ENCODE measurements around the gene EXOC3L4.
"Not testable (repeated sequence)": the region's sequence is repeated elsewhere in the genome, so short reads cannot be mapped to it uniquely, and the experiment has no call there.

Gene EXOC3L4

GRCh38 chr14:103113774-103114173 lies 19.2 kb downstream of the EXOC3L4 start:
- H3K79me2 ChIP-seq (ENCODE audit: low read length), result no peaks in the 10 kb centered on the region
- H3K27me3 ChIP-seq (ENCODE audit: low read depth, low read length), result no peaks in the 10 kb centered on the region
- no peaks in the 10 kb centered on the region for H3K9me3 ChIP-seq (ENCODE audit: insufficient read depth, low read length)
- H3K27ac ChIP-seq (ENCODE audit: low read length), result no peak overlapping the region
- no peaks in the 10 kb centered on the region for H3K36me3 ChIP-seq (replicated peaks; ENCODE audit: low read depth, low read length)
- peaks cover 72% of the 10 kb centered on the region for H3K4me1 ChIP-seq (ENCODE audit: low read length)
- no peak overlapping the region for H3K4me3 ChIP-seq (ENCODE audit: low read length)
- no peak overlapping the region for H2AFZ ChIP-seq (ENCODE audit: low read depth, low read length)
- H3K4me2 ChIP-seq (ENCODE audit: low read length), result no peak overlapping the region
- TF ChIP-seq, protein P1, sequence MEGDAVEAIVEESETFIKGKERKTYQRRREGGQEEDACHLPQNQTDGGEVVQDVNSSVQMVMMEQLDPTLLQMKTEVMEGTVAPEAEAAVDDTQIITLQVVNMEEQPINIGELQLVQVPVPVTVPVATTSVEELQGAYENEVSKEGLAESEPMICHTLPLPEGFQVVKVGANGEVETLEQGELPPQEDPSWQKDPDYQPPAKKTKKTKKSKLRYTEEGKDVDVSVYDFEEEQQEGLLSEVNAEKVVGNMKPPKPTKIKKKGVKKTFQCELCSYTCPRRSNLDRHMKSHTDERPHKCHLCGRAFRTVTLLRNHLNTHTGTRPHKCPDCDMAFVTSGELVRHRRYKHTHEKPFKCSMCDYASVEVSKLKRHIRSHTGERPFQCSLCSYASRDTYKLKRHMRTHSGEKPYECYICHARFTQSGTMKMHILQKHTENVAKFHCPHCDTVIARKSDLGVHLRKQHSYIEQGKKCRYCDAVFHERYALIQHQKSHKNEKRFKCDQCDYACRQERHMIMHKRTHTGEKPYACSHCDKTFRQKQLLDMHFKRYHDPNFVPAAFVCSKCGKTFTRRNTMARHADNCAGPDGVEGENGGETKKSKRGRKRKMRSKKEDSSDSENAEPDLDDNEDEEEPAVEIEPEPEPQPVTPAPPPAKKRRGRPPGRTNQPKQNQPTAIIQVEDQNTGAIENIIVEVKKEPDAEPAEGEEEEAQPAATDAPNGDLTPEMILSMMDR (IDR thresholded peaks at IDR 0.05; ENCODE audit: low read depth, low read length), result no peak
- TF ChIP-seq EZH2phosphoT487 (IDR thresholded peaks at IDR 0.05; ENCODE audit: low read depth), result no peak
- H3K9ac ChIP-seq (ENCODE audit: low read length), result no peak overlapping the region
- H4K20me1 ChIP-seq (ENCODE audit: insufficient read depth, low read length), result no peaks in the 10 kb centered on the region

- peak overlapping the region; percentile 11; the same call in 1 of the 2 replicates for H3K9ac ChIP-seq (ENCODE audit: low read length)
- H3K27me3 ChIP-seq (ENCODE audit: low read depth, low read length); H2AFZ ChIP-seq (ENCODE audit: low read depth, low read length); H3K9me3 ChIP-seq (ENCODE audit: insufficient read depth, low read length); H3K36me3 ChIP-seq (replicated peaks; ENCODE audit: low read depth, low read length); H3K79me2 ChIP-seq (ENCODE audit: low read length); H4K20me1 ChIP-seq (ENCODE audit: insufficient read depth, low read length): not testable (repeated sequence)
- H3K4me1 ChIP-seq (ENCODE audit: low read length), result peaks cover 67% of the 10 kb centered on the region
- H3K4me3 ChIP-seq (ENCODE audit: low read length), result peak overlapping the region; percentile 33
- H3K4me2 ChIP-seq (ENCODE audit: low read length), result peak overlapping the region; percentile 68
- peak overlapping the region; percentile 16; the same call in 1 of the 2 replicates for H3K27ac ChIP-seq (ENCODE audit: low read length)
Observed at GRCh38 chr14:103115086-103115679, 20.7 kb downstream of the EXOC3L4 start.

DNA sequence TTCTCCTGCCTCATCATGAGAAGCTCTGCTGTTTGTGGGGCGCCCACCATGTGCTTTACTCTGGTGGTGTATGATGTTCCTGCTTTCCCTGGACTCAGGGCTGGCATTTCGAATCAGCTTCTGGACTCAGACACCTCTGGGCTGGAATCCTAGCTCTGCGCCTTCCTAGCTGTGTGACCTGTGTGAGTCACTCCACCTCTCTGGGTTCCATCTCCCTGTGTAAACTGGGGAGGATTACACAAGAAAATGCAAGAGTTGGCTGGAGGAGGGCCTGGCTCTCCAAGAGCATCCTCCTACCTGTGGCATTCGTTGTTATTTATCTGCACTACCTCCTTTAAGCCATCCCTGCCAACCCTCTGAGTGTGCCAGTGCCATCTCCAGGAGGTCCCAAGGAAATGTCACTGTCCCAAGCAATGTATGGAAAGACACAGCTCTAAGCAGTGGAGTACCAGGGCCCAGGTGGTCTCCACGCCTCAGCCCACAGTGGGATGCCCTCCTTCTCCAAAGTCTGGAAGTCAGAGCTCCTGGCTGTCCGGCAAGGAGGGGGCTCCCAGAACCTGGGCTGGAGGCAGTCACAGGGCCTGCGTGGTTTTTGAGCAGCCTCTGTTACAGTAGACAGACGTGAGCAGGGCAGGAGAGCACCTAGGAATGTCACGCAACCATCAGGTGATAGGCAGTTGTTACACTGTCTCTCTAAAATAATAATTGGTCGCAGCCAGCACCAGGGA lies 21.5 kb downstream of the EXOC3L4 start:
- no peaks in the 10 kb centered on the region for H3K36me3 ChIP-seq (replicated peaks; ENCODE audit: low read depth, low read length)
- H3K27me3 ChIP-seq (ENCODE audit: low read depth, low read length), result no peaks in the 10 kb centered on the region
- H4K20me1 ChIP-seq (ENCODE audit: insufficient read depth, low read length), result no peaks in the 10 kb centered on the region
- H3K9me3 ChIP-seq (ENCODE audit: insufficient read depth, low read length), result no peaks in the 10 kb centered on the region
- no peak overlapping the region for H3K4me2 ChIP-seq (ENCODE audit: low read length)
- no peaks in the 10 kb centered on the region for H3K79me2 ChIP-seq (ENCODE audit: low read length)
- no peak overlapping the region for H3K27ac ChIP-seq (ENCODE audit: low read length)
- H3K4me1 ChIP-seq (ENCODE audit: low read length), result peaks cover 59% of the 10 kb centered on the region
- no peak for TF ChIP-seq EZH2phosphoT487 (IDR thresholded peaks at IDR 0.05; ENCODE audit: low read depth)
- TF ChIP-seq, protein P1 (IDR thresholded peaks at IDR 0.05; ENCODE audit: low read depth, low read length), result no peak
- H3K9ac ChIP-seq (ENCODE audit: low read length), result no peak overlapping the region
- H3K4me3 ChIP-seq (ENCODE audit: low read length), result no peak overlapping the region
- no peak overlapping the region for H2AFZ ChIP-seq (ENCODE audit: low read depth, low read length)

DNA sequence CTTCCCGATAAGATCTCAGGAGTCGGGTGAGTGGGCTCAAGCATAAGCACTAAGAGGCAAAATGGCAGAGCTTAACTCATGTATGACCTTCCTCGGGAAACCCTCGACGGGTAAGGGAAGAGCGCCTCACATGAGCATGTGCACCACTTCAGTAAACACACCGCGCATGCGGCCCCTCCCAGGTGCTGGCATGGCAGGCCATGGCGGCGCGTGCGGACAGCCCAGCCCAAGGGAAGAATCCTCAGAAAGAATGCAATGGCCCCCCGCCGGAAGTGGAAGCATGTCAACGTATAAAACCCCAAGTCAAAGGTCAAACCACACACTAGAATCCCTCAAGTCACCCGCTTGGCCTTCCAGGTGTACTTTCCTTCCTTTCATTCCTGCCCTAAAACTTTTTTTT lies 22.1 kb downstream of the EXOC3L4 start:
- Histone ChIP-seq H3K9me3 (ENCODE audit: insufficient read depth, low read length) (no peaks in the 10 kb centered on the region), H3K4me1 (ENCODE audit: low read length) (peaks cover 53% of the 10 kb centered on the region), H3K9ac (ENCODE audit: low read length) (no peak overlapping the region)

DNA sequence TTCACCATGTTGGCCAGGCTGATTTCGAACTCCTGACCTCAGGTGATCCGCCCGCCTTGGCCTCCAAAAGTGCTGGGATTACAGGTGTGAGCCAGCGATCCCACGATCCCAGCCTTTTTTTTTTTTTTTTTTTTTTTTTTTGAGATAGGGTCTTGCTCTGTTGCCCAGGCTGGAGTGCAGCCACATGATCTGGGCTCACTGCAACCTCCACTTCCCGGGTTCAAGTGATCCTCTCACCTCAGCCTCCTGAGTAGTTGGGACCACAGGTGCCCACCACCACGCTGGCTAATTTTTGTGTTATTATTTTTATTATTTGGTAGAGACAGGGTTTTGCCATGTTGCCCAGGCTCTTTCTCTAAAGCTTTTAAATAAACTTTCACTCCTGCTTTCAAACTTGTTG lies 23.0 kb downstream of the EXOC3L4 start:
- H3K27me3 ChIP-seq (ENCODE audit: low read depth, low read length); H2AFZ ChIP-seq (ENCODE audit: low read depth, low read length); H3K9me3 ChIP-seq (ENCODE audit: insufficient read depth, low read length); H3K36me3 ChIP-seq (replicated peaks; ENCODE audit: low read depth, low read length); H3K9ac ChIP-seq (ENCODE audit: low read length); H3K4me2 ChIP-seq (ENCODE audit: low read length); H3K27ac ChIP-seq (ENCODE audit: low read length); H3K4me3 ChIP-seq (ENCODE audit: low read length); H3K79me2 ChIP-seq (ENCODE audit: low read length); H4K20me1 ChIP-seq (ENCODE audit: insufficient read depth, low read length): not testable (repeated sequence)
- H3K4me1 ChIP-seq (ENCODE audit: low read length), result peaks cover 47% of the 10 kb centered on the region

More for the DNA sequence above, 22.1 kb downstream of the EXOC3L4 start:
- no peaks in the 10 kb centered on the region for H3K27me3 ChIP-seq (ENCODE audit: low read depth, low read length)
- no peak overlapping the region for H3K4me2 ChIP-seq (ENCODE audit: low read length)
- no peak overlapping the region for H2AFZ ChIP-seq (ENCODE audit: low read depth, low read length)
- H3K79me2 ChIP-seq (ENCODE audit: low read length), result no peaks in the 10 kb centered on the region
- H3K27ac ChIP-seq (ENCODE audit: low read length), result no peak overlapping the region
- H3K36me3 ChIP-seq (replicated peaks; ENCODE audit: low read depth, low read length), result no peaks in the 10 kb centered on the region
- no peak overlapping the region for H3K4me3 ChIP-seq (ENCODE audit: low read length)
- no peaks in the 10 kb centered on the region for H4K20me1 ChIP-seq (ENCODE audit: insufficient read depth, low read length)
- TF ChIP-seq, protein P1 (IDR thresholded peaks at IDR 0.05; ENCODE audit: low read depth, low read length), result no peak
- TF ChIP-seq EZH2phosphoT487 (IDR thresholded peaks at IDR 0.05; ENCODE audit: low read depth), result no peak

Data from OCI-LY3 (cell line).